Lower leg skin (tissue), 3 donors: ENCODE results near the gene FXYD5.

Experiments
- CTCF ChIP-seq, 3 donors: fragments of 450-650 bp; IDR thresholded peaks; one replicate each; pipeline ENCODE4 v1.5.1; 2016; ENCODE audit warnings: antibody characterized with exemption in 3 of 3, mild to moderate bottlenecking in 3 of 3, moderate library complexity in 2 of 3
- POLR2A ChIP-seq, 2 donors: fragments of 450-650 bp; IDR thresholded peaks; one replicate each; pipeline ENCODE4 v1.6.1; 2016 to 2017; ENCODE audit warnings: antibody characterized with exemption in 2 of 2, mild to moderate bottlenecking in 1 of 2, moderate library complexity in 1 of 2

DNA sequence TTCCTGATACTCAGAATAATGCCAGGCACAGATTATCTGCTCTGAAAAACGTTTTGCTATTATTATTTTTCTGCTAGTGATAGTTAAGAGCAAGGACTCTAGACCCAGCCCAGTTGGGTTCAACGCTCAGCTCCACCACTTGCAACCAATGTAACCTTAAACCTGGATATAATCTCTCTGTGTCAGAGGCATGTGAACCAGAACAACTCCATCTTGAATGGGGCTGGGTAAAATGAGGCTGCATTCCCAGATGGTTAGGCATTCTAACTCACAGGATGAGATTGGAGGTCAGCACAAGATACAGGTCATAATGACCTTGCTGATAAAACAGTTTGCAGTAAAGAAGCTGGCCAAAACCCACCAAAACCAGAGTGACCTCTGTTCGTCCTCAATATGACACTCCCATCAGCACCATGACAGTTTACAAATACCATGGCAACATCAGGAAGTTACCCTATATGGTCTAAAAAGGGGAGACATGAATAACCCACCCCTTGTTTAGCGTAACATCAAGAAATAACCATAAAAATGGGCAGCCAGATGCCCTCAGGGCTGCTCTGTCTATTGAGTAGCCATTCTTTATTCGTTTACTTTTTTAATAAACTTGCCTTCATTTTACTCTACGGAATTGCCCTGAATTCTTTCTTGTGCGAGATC lies 60.4 kb downstream of the FXYD5 start:
- TF ChIP-seq CTCF (IDR thresholded peaks at IDR 0.05) = no peak
- no peak for TF ChIP-seq POLR2A (IDR thresholded peaks at IDR 0.05)
